NCI-H1048 (cell line): ENCODE results near the gene CD2AP.
"Not testable (repeated sequence)": the region's sequence is repeated elsewhere in the genome, so short reads cannot be mapped to it uniquely, and the experiment has no call there.

Source experiments
- DNase-seq: peaks from one replicate; lab custom pipeline; 2025; lab: John Stamatoyannopoulos, UW

The CD2AP gene

GRCh38 chr6:47566602-47567001, 89.0 kb downstream of the CD2AP start:
- not testable (repeated sequence) for DNase-seq

GRCh38 chr6:47567586-47567985, 90.0 kb downstream of the CD2AP start:
- no peak for DNase-seq

GRCh38 chr6:47571488-47571887, 93.9 kb downstream of the CD2AP start:
- DNase-seq: no peak

- no peak for DNase-seq
These were observed 95.5 kb downstream of the CD2AP start for GRCh38 chr6:47573109-47573508.

- DNase-seq: no peak
These were observed 97.2 kb downstream of the CD2AP start for GRCh38 chr6:47574789-47575188.

- no peak for DNase-seq
These were observed 101.5 kb downstream of the CD2AP start for GRCh38 chr6:47579040-47579439.

- no peak for DNase-seq
These were observed 104.0 kb downstream of the CD2AP start for GRCh38 chr6:47581591-47581990.

- DNase-seq: no peak
These were observed 109.9 kb downstream of the CD2AP start for GRCh38 chr6:47587493-47587892.

- DNase-seq: no peak
These were observed 114.7 kb downstream of the CD2AP start for GRCh38 chr6:47592131-47592840.

- no peak for DNase-seq
These were observed 116.4 kb downstream of the CD2AP start for GRCh38 chr6:47593979-47594378.

- no peak for DNase-seq
These were observed 118.2 kb downstream of the CD2AP start for GRCh38 chr6:47595785-47596184.

- no peak for DNase-seq
These were observed 120.8 kb downstream of the CD2AP start for GRCh38 chr6:47598367-47598766.

- no peak for DNase-seq
These were observed 121.9 kb downstream of the CD2AP start for GRCh38 chr6:47599512-47599911.

- no peak for DNase-seq
These were observed 125.6 kb downstream of the CD2AP start for GRCh38 chr6:47603227-47603626.

GRCh38 chr6:47603995-47604394, 126.4 kb downstream of the CD2AP start:
- no peak for DNase-seq

GRCh38 chr6:47621838-47622449, 144.4 kb downstream of the CD2AP start:
- DNase-seq: no peak

- DNase-seq: no peak
These were observed 149.2 kb downstream of the CD2AP start for GRCh38 chr6:47626782-47627181.

- DNase-seq: no peak
These were observed 151.1 kb downstream of the CD2AP start for GRCh38 chr6:47628448-47629272.

- no peak for DNase-seq
These were observed 152.4 kb downstream of the CD2AP start for GRCh38 chr6:47629954-47630353.

GRCh38 chr6:47630587-47630986, 153.0 kb downstream of the CD2AP start:
- DNase-seq: no peak

- peak; percentile 1 for DNase-seq
These were observed 153.7 kb downstream of the CD2AP start for GRCh38 chr6:47631269-47631772.

GRCh38 chr6:47631797-47632196, 154.2 kb downstream of the CD2AP start:
- no peak for DNase-seq

- no peak for DNase-seq
These were observed 155.6 kb downstream of the CD2AP start for GRCh38 chr6:47633141-47633540.
